HG03159 (cell line): ENCODE data around the gene TMA7.
A peak's percentile ranks its signal among the peaks of the same experiment; 100 is the strongest.
"Not testable (repeated sequence)": the region's sequence is repeated elsewhere in the genome, so short reads cannot be mapped to it uniquely, and the experiment has no call there.

ENCODE experiments used
- ATAC-seq: cut with Tn5 transposase; IDR thresholded peaks from one replicate; pipeline ENCODE4 v1.9.1; 2021; ENCODE audit warnings: mild to moderate bottlenecking, moderate library complexity; ENCODE audit not compliant: unreplicated experiment

Gene TMA7

GRCh38 chr3:48439820-48440589, at the start of gene TMA7, which contains the start of gene CCDC51:
TMA7 (plus strand) TSS chr3:48440257; CDS start chr3:48440297, 40 bp downstream.
CCDC51 (minus strand) TSS chr3:48440119; CDS start chr3:48435128, 4,991 bp downstream.
- peak; percentile 96 for ATAC-seq

DNA sequence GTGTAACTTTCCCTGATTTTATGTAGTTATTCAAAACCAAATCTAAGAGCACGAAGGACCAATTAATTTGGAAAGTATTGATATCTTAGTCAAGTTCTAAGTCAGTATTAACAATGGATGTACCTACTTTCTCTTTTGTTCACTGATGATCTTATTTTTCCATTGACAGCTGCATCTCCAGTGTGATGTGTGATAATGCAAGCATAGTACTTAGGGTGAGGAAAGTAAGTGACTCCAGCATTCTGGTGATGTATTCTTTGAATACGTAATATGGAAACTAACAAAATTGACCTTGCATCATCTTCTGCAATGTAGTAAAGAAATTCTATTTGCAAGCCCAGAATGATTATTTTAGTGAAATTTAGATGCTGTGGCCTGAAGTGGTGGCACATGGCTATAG, 45.7 kb upstream of the TMA7 start:
- no peak for ATAC-seq

DNA sequence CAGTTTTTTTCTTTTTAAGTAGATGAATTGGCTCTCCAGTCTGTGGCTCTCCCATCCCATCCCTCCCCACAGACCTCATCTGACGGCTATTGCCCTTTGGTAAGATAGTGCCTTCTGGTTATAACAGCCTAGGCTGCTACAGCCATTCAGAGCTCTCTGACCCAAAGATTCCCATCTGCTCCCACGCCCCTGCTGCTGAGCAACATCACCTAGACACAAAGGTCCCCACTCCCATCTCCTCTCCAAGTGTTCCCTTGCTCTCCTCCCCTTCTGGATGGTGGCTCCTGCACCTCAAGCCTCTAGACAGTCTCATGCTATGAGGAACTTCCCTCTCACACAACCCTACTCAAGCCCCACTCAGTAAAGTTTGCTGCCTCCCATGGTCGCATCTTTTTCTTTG, 44.3 kb upstream of the TMA7 start:
- ATAC-seq = no peak

DNA sequence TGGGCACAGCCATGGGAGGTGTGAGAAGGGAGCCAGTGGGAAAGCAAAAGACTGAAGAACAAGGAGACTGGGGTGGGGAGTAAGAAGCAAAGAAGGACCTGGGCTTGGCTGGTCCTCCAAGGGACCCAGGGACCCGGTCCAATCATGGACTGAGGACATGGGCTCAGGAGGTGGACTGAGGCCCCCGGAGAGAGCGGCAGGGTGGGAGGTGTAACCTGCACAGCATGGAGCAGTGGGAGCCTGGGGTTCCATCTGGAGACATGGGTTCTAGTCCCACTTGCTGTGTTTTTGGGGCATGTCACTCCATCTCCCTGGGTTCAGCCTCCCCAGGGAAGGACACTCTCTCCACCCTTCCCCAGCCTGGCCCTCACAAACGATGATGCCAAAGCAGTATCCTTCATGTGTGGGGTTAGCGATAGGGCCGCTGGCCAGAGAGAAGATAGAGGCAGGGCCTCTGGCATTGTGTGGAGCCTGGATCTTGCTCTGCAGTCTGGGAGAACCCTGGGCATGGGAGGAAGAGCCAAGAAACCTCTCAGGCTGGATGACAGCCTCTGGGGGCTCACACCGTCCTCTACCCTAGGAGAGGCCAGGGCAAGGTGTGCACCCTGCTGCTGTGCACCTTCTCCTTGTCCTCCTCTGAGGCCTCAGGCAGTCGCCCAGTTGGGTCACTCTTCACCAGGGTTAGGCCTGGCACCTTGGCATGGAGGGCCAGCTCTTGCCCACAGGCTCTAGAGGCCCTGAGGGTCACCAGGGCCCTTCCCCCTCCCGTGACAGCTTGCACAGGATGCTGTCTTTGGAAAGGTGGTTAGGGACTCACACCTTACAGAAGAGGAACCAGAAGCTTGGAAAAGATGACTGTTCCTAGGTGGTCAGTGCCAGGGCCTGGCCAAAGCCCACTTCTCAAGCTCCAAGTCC, 42.0 kb upstream of the TMA7 start:
- ATAC-seq = no peak

DNA sequence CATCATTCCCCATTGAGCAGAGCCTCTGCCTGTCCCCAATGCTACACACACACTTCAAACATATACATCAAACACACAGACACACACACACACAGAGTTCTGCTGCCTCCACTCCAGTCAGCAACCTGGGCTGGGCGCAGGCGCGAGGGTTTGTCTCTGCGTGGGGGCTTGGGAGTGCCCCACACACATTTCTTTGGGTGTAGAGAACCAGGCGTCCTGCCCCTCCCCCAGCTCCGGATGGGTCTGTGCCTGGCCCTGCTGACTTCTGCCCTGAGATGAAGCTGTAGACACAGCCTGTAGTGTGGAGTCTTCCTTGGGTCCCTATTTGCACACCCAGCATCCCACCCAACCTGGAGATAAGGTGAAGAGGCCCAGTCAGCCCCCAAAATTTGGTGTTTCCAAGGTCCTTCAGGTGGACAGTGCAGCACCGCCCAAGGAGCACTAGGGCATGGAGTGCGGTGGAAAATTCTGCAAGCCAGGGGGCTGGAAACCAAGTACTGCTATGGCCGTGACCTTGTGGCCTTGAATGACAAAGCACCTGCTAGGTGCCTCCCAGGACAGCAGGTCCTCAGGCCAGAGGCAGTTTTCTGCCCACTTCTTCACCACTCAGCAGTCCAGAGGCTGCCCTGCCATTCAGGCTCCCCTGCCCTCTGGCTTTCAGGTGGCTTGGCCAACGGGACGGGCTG, 41.2 kb upstream of the TMA7 start:
- no peak for ATAC-seq

DNA sequence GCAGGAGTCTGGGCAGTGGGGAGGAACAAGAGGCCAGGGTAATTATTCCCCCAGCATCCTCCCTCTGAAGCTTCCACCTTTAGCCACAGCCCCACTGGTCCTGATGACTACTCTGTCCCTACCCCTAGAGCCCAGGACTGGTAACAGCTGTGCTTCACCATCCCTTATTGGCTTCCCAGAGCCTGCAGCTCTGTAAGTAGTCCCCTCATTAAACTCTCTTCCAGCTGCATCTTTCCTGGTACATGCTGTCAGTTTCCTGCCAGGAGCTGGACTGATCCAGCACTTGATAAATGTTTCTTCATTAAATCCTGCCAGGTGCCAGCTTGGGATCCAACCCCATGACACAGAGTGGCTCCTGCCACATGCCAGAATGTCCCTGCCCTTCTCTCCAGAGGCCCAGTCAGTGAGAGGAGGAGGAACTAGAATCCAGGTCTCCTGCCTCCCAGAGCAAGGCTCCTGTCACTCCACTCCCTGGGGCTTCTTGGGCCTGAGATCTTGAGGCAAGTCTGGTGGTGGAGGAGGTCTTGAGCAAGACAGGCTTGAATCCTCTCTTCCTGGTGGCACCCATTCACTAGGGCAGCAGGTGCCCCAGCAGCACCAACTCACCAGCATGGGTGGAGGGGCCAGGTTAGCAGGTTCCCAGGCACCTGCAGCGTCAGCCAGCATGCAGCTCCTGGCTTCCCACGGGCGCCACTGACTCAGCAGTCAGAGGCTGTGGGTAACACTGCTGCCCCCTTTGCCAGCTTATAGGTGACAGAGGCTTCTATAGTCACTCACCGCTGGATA, 40.5 kb upstream of the TMA7 start:
- no peak for ATAC-seq

DNA sequence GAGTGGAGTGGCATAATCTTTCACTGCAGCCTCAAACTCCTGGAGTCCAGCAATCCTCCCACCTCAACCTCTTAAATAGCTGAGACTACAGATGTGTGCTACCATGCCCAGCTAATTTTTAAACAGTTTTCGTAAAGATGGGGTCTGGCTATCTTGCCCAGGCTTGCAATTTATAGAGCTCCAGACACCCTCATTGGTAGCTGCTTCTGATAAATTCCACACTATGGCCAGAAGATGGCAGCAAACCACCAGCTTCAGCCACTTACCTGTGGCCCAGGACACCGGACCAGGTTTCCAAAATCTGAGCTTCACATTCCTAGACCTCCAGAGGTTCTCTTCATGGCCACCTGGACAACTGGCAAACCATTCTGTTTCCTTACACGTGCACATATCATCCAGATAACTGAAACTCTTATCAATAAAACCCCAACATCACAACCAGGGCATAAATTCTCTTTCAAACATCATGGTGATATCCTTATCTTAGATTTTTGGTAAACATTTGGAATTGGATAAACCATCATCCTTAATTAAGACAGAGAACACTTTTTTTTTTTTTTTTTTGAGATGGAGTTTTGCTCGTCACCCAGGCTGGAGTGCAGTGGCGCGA, 39.1 kb upstream of the TMA7 start:
- no peak for ATAC-seq

GRCh38 chr3:48401434-48401901, 38.6 kb upstream of the TMA7 start:
- ATAC-seq = not testable (repeated sequence)

DNA sequence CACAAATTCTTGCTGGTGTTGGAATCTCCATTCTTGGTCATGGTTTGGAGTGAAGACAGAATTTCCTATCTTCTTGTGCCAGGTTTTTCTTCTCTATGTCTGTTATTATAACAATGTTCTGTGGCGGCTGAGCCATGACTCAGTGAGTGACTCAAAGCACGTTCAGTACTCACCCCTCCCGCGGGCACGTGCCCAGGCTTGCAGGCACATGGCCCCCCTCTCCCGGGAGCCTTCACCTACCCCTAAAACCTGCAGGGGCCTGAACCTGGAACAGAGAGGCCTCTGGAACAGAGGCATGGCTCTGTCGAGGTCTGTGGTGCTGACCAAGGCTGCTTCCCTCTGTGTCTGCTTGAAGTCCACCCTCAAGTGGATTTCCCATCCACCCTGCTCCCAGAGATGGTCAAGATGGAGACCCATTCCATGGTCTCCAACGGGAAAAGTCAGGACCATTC, 37.8 kb upstream of the TMA7 start:
- ATAC-seq = no peak

- ATAC-seq = no peak
These were observed 37.1 kb upstream of the TMA7 start for GRCh38 chr3:48402907-48403306.

DNA sequence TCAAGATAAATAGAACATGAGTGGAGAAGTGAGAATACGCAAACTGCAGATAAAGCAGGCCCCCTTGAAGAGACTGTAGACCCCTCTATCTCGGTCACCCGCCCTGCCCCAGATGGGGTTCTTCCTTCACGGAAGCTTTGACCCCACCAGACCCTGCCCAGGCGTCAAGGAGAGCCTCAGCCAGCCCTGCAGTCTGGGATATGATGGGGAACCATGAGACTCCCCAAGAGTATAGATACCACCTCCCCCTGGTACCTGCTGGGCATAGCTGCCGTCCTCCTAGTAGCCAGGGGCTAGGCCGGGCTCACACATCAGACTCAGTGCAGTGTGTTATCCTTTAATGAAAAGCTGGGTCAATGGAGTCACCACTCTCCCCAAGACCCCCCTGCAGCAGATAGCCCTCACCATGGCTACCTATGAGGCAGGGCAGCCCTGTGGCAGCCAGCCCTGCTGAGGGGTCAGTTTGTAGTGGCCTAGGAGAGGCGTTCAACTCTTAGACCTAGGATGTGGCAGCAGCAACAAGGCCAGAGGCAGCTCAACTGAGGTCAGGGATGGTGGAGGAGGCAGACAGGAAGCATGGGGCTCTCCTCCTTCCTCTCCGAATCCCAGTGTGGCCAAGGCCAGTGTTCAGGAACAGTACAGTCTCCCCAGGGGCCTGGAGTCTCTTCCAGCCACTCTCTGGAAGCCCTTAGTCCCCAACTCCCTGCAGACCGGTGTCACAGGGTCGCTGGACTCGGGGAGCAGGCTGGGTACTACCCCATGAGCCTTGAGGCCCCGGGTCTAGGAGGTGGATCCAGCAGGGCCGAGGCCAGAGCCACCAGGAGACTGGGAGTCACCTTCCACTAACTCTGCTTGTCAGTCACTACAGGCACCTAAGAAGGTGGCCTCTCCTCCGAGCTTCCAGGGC, 36.3 kb upstream of the TMA7 start:
- ATAC-seq = no peak

DNA sequence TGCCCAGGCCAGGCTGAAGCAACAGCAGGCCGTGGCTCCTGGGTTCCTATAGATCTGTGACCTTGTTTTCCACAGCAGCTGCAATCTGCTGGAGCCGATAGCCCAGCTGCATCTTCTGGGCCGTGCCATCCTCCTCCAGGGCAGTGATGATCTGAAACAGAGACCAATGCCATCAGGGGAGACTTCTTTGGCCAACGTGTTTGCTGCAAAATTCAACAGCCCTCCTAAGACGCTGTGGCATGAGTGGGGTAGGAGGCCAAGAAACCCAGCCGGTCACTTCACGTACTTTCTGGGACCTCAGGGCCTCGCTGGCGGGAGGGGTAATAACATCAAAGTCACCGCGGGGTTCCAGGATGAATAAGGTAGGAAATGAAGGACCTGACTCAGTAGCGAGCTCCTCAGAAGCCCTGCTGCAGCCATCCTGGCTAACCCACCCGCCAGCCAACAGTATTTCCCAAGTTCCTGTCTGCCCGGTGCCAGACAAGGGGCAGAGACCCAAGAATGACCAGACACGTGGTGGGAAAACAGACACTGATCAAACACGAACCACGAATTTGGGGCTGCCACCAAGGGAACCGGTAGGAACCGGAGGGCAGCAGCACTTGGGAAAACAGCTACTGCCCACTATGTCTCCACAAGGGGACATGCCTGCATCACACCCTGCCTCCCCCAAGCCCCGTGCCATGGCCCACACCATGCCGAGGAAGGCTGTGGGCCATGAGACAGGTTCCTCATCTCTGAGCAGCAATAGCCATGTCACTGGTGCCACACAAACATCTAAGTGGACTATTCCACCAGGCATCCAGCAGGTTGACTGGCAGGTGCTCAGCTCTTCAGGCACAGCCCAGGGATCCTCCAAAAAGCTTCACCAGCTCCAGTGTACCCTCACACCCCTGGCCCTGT, 35.4 kb upstream of the TMA7 start:
- no peak for ATAC-seq

DNA sequence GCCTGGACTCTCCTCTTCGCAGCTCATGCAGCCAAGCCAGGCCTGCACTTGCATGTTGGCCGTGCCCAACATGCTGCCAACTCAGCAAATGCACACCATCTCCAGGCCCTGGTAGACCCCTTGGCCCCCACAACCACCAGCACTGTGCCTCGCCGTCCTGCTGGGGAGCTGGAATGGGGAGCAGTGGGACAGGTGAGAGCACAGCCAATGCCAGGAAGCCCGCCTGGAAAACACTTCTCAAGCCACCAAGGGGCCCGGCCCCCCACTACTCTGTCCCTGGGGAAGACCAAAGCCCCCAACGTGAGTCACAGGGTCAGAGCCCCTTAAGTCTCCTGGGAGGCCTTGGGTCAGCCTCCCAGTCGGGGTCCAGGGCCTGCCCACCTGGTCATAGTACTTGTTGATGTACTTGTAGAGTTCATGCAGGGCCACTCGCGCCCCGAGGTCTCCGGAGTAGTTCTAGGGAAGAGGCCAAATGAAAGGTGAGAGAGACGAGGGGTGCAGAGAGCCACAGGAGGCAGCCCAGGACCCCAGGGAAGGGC, 34.6 kb upstream of the TMA7 start:
- ATAC-seq = no peak

GRCh38 chr3:48405971-48406370, 34.1 kb upstream of the TMA7 start:
- ATAC-seq = no peak

DNA sequence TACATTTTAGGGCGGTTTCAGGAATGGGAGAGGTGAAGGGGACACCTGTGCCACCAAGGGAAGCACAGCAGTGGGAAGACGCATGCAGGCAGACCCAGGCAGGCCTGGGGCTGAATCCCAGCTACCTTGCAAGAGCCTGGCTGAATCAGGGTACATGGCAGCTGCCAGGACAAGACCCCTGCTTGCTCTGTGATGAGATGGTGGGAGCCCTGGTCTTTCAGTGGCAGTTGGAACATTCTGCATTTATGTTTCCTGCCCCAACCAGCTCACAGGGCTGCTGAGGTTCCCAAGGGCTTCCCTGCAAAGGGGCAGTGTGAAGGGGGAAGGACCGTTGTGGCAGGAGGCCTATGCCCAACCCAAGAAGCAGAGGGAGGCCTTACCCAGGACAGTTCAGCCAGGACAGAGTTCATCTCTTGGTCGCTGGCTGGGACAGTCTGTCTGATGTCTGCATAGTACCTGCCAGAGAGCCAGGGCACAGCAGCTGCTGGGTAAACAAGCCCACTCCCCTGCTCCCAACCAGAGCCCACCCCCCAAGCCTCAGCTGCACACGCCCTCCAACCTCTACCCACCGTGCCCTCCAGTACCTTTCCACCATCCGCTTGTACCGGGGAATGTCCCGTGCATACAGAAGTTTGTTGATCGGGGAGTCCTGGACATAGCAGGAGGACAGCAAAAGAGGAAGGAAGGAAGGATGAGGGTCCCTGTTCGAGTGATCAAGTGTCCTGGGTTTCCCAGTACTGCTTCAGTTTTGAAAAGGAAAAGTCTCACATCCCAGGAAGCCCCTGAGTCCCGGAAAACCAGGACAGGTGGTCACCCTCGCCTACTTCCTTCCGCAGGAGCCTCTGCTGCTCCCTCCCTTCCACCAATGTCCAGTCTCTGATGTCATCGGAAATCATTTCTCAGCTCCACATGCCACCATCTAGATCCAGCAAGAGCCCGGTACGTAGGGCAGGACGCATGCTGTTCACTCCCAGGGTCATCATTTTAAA, 33.3 kb upstream of the TMA7 start:
- ATAC-seq = no peak

DNA sequence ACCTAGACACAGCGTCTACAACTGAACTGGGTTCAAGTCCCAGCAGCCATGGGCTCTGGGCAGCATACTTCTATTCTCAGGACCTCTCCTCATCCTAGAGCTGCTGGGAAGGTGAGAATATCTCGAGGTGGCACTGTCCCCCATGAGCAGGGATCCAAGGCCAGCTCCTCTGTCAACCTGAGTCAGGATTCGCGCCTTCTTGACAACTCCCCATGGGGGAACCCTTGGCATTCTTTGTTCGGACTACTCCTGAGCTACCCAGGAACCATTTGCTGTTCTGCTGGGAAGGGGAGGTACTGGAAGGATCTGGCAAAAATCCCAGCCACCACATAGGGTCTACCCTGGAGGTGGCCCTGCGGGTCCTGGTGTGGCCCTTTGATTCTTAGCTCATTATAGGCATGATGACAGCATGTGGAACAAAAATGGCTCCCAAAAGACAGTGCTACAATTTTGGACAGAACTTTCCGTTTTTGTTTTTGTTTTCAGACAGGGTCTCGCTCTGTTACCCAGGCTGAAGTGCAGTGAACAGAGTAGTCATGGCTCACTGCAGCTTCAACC, 32.4 kb upstream of the TMA7 start:
- no peak for ATAC-seq
